Mesothelial cell of epicardium (in vitro differentiated cells): ENCODE measurements around the gene OLFML2B. TPM values are rescaled to one million over a fixed set of nuclear protein-coding genes. Genes with fewer than 3 reads are reported as not detected.

ENCODE experiments used
- DNase-seq, 2 experiments: peaks; one replicate each; pipeline ENCODE4 v3.0.0; 2021; ENCODE audit warnings: low spot score in 2 of 2; ENCODE audit not compliant: unreplicated experiment in 2 of 2
- H3K27ac Mint-ChIP-seq: 2 replicates; pipeline ENCODE4 v1.8.0; 2021; ENCODE audit warnings: mixed read lengths
- H3K27me3 Mint-ChIP-seq: 2 replicates; pipeline ENCODE4 v1.8.0; 2021; ENCODE audit warnings: low read depth, mixed read lengths
- H3K36me3 Mint-ChIP-seq: 2 replicates; pipeline ENCODE4 v1.8.0; 2021; ENCODE audit warnings: mixed read lengths
- H3K4me1 Mint-ChIP-seq: 2 replicates; pipeline ENCODE4 v1.8.0; 2021; ENCODE audit warnings: mixed read lengths
- H3K4me3 Mint-ChIP-seq: 2 replicates; pipeline ENCODE4 v1.8.0; 2021; ENCODE audit warnings: mild to moderate bottlenecking, moderate library complexity, mixed read lengths
- H3K9me3 Mint-ChIP-seq: 2 replicates; pipeline ENCODE4 v1.8.0; 2021; ENCODE audit warnings: mixed read lengths
- CTCF ChIP-seq: fragments of 200-600 bp; sonication (generic); IDR thresholded peaks from one replicate; pipeline ENCODE4 v1.5.0; 2021; ENCODE audit warnings: antibody characterized with exemption; ENCODE audit not compliant: unreplicated experiment
- total RNA-seq: library from RNA; stranded (reverse); gene quantifications from 3 replicates; pipeline ENCODE4 v1.2.1, GENCODE V29; 2021

The OLFML2B gene
- total RNA-seq, 1 donor from 2014 or later, result 4.4 TPM

GRCh38 chr1:162007466-162007865, 16.2 kb downstream of the OLFML2B start:
- H3K4me1 Mint-ChIP-seq, result peaks cover 12% of the 10 kb centered on the region
- no peak overlapping the region for H3K27ac Mint-ChIP-seq
- H3K36me3 Mint-ChIP-seq, result no peaks in the 10 kb centered on the region
- H3K4me3 Mint-ChIP-seq, result no peak overlapping the region
- H3K27me3 Mint-ChIP-seq, result peaks cover 22% of the 10 kb centered on the region
- no peaks in the 10 kb centered on the region for H3K9me3 Mint-ChIP-seq
- no peak for DNase-seq
- no peak for TF ChIP-seq CTCF

- H3K4me3 Mint-ChIP-seq, result no peak overlapping the region
- no peak for DNase-seq
- no peaks in the 10 kb centered on the region for H3K9me3 Mint-ChIP-seq
- peaks cover 12% of the 10 kb centered on the region for H3K4me1 Mint-ChIP-seq
- H3K27ac Mint-ChIP-seq, result no peak overlapping the region
- peaks cover 22% of the 10 kb centered on the region for H3K27me3 Mint-ChIP-seq
- TF ChIP-seq CTCF, result no peak
- no peaks in the 10 kb centered on the region for H3K36me3 Mint-ChIP-seq
Observed at GRCh38 chr1:162006081-162006480, 17.6 kb downstream of the OLFML2B start.

GRCh38 chr1:162004441-162004950, 19.2 kb downstream of the OLFML2B start:
- no peak for TF ChIP-seq CTCF
- Mint-ChIP-seq H3K9me3 (no peaks in the 10 kb centered on the region), H3K36me3 (no peaks in the 10 kb centered on the region), H3K27ac (no peak overlapping the region), H3K27me3 (peaks cover 22% of the 10 kb centered on the region), H3K4me3 (no peak overlapping the region), H3K4me1 (peaks cover 12% of the 10 kb centered on the region)
- no peak for DNase-seq

- Mint-ChIP-seq H3K4me3 (no peak overlapping the region), H3K9me3 (no peaks in the 10 kb centered on the region), H3K27ac (no peak overlapping the region), H3K4me1 (peaks cover 12% of the 10 kb centered on the region), H3K27me3 (peaks cover 22% of the 10 kb centered on the region), H3K36me3 (no peaks in the 10 kb centered on the region)
- no peak for DNase-seq
- TF ChIP-seq CTCF, result no peak
Observed at GRCh38 chr1:162003830-162004215, 19.8 kb downstream of the OLFML2B start.

- Mint-ChIP-seq H3K4me3 (no peak overlapping the region), H3K27ac (no peak overlapping the region), H3K4me1 (peaks cover 12% of the 10 kb centered on the region), H3K36me3 (no peaks in the 10 kb centered on the region), H3K27me3 (peaks cover 22% of the 10 kb centered on the region), H3K9me3 (no peaks in the 10 kb centered on the region)
- no peak for TF ChIP-seq CTCF
- DNase-seq, result no peak
Observed at GRCh38 chr1:162003061-162003829, 20.4 kb downstream of the OLFML2B start.
